ENCODE data around the gene CCDC24. TPM values are rescaled to one million over a fixed set of nuclear protein-coding genes. Genes with fewer than 3 reads are reported as not detected.

CCDC24 gene
- total RNA-seq, 1 donor from 2014 or later, result 14.5 TPM

GRCh38 chr1:43996733-43997115 is 5.3 kb downstream of the CCDC24 start:
- Histone ChIP-seq H3K27ac (no peak overlapping the region), H3K36me3 (peaks cover 0 to 22% of the 10 kb centered on the region in 2 donors), H3K9me3 (no peaks in the 10 kb centered on the region), H3K27me3 (no peaks in the 10 kb centered on the region), H3K4me3 (no peak overlapping the region), H3K4me1 (peaks cover 7% of the 10 kb centered on the region)
- intact Hi-C loops (cut with DNase I), result no loop called here
- no peak for DNase-seq (ENCODE audit: extremely low spot score in 2 of 2)
- TF ChIP-seq POLR2A (IDR thresholded peaks at IDR 0.05), result no peak
- TF ChIP-seq POLR2AphosphoS5 (IDR thresholded peaks at IDR 0.05; ENCODE audit: insufficient read depth in 1 of 2, low read depth in 1 of 2), result no peak
- no peak for TF ChIP-seq CTCF (IDR thresholded peaks at IDR 0.05)

DNA sequence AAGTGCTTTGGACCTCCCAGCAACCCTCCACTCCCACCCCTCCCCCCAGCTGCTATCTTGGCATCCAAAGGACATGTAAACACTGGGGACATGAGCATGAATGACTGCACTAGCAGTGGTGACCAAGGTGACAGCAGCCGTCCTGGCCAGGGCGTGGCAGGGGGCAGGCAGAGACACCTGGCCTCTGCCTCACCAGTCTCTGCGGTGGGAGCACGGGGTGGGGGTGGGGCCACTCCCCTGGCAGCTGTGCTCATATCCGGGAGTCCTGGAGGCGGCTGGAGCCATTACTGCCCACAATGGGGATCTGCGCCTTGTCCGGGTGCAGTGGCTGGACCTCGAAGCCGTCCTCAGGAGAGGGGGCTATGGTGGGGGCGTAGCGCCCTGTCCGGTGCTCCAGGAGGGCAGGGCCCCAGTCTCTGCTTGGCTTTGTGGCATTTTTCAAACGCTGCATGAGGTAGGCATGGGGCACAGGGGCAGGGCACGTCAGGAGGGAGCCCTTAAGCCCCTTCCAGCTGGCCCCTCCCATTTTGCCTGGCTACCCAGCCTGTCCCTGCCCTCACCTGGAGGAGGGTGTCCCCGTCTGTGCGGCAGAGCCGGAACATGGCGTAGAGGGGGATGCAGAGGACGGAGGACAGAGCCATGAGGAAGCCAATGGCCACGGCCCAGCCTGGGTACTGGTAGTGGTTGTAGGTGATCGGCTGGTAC is 6.0 kb downstream of the CCDC24 start:
- Histone ChIP-seq H3K27me3 (no peaks in the 10 kb centered on the region), H3K27ac (no peak overlapping the region), H3K9me3 (no peaks in the 10 kb centered on the region), H3K4me1 (no peaks in the 10 kb centered on the region), H3K4me3 (no peak overlapping the region), H3K36me3 (peaks cover 0 to 25% of the 10 kb centered on the region in 2 donors)
- DNase-seq (ENCODE audit: extremely low spot score in 2 of 2), result no peak
- intact Hi-C loops (cut with DNase I), result no loop called here
- TF ChIP-seq POLR2AphosphoS5 (IDR thresholded peaks at IDR 0.05; ENCODE audit: insufficient read depth in 1 of 2, low read depth in 1 of 2), result no peak
- TF ChIP-seq CTCF (IDR thresholded peaks at IDR 0.05), result no peak
- no peak for TF ChIP-seq POLR2A (IDR thresholded peaks at IDR 0.05)

DNA sequence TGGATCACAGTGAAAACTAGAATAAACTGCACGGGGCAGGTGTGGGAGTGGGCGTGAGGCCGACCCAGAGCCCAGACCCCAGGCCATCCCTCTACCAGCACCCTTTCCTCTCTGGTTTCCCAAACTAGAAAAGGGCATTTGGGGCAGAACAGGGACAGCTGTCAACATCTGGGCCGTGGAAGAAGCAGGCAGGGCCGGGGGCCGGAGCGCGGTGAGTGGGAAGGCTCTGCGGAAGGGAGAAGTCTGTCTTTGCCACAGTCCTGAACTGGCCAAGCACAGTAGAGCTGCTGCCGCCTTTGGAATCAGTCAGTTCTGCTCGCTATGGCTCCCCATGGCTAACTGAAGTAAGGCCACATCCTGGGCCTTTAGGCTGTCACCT is 6.6 kb downstream of the CCDC24 start:
- Histone ChIP-seq H3K27me3 (no peaks in the 10 kb centered on the region), H3K36me3 (peaks cover 0 to 25% of the 10 kb centered on the region in 2 donors), H3K27ac (no peak overlapping the region), H3K9me3 (no peaks in the 10 kb centered on the region), H3K4me1 (no peaks in the 10 kb centered on the region), H3K4me3 (no peak overlapping the region)
- intact Hi-C loops (cut with DNase I), result no loop called here
- TF ChIP-seq CTCF (IDR thresholded peaks at IDR 0.05) (no peak), POLR2AphosphoS5 (IDR thresholded peaks at IDR 0.05; ENCODE audit: insufficient read depth in 1 of 2, low read depth in 1 of 2) (no peak), POLR2A (IDR thresholded peaks at IDR 0.05) (no peak)
- no peak for DNase-seq (ENCODE audit: extremely low spot score in 2 of 2)

DNA sequence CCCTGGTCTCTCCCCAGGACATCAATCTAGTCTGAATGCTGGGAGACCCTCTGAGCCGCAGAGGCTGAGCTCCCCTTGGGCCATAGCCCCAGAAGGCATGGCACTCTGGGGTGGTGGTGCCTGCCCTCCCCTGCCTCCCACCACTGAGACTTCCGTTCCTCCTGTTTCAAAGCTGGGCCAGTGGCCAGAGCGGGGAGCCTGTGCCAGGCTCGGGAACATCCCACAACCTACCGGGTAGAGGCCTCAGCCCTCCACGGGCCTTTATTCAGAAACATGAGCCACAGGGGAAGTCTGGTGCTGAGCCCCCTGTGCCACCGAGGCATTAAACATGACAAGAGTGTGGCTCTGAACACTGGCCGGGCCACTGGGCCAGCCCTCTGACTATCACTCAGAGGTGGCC is 8.1 kb downstream of the CCDC24 start:
- intact Hi-C loops (cut with DNase I), result no loop called here
- DNase-seq (ENCODE audit: extremely low spot score in 2 of 2), result no peak
- Histone ChIP-seq H3K4me1 (no peaks in the 10 kb centered on the region), H3K27me3 (no peaks in the 10 kb centered on the region), H3K9me3 (no peaks in the 10 kb centered on the region), H3K4me3 (no peak overlapping the region), H3K36me3 (peaks cover 0 to 29% of the 10 kb centered on the region in 2 donors), H3K27ac (no peak overlapping the region)
- no peak for TF ChIP-seq POLR2AphosphoS5 (IDR thresholded peaks at IDR 0.05; ENCODE audit: insufficient read depth in 1 of 2, low read depth in 1 of 2)
- no peak for TF ChIP-seq CTCF (IDR thresholded peaks at IDR 0.05)
- TF ChIP-seq POLR2A (IDR thresholded peaks at IDR 0.05), result no peak

GRCh38 chr1:44000122-44000665 is 8.8 kb downstream of the CCDC24 start:
- Histone ChIP-seq H3K27me3 (no peaks in the 10 kb centered on the region), H3K4me3 (no peak overlapping the region), H3K9me3 (no peaks in the 10 kb centered on the region), H3K27ac (no peak overlapping the region), H3K4me1 (no peaks in the 10 kb centered on the region), H3K36me3 (peaks cover 0 to 30% of the 10 kb centered on the region in 2 donors)
- no peak for TF ChIP-seq POLR2AphosphoS5 (IDR thresholded peaks at IDR 0.05; ENCODE audit: insufficient read depth in 1 of 2, low read depth in 1 of 2)
- no peak for TF ChIP-seq CTCF (IDR thresholded peaks at IDR 0.05)
- no peak for TF ChIP-seq POLR2A (IDR thresholded peaks at IDR 0.05)
- DNase-seq (ENCODE audit: extremely low spot score in 2 of 2), result no peak
- intact Hi-C loops (cut with DNase I), result no loop called here
